Stimulated activated CD4-positive, alpha-beta T cell treated with anti-CD3 and anti-CD28 coated beads, Interleukin-4, amount 100 ng/mL, for 24 hours (primary cell): ENCODE results near the gene AUNIP.

Experiments
- DNase-seq: peaks from one replicate; pipeline ENCODE4 v3.0.0-alpha.2; 2020

Gene AUNIP

DNA sequence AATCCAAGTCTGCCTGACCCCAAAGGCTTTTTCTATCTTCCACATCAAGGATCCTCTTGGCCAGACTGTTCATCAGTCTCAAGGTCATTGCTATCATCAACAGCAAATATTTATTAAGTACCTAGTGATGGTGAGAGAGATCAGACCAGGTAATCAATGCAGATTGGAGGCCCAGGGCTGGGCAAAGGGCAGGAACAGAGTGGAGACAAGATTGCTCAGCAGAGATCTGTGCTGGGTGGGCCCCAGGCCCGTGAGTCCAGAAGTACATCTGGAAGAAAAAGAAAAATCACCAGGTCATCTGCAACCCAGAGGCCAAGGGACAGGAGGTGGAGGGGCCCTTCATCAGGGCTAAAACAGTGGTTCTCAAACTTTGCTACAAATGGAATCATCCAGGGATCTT, 26.3 kb upstream of the AUNIP start:
- no peak for DNase-seq

GRCh38 chr1:25881266-25881665, 22.0 kb upstream of the AUNIP start:
- DNase-seq = no peak

- DNase-seq = no peak
Measured at GRCh38 chr1:25880518-25880917, 21.3 kb upstream of the AUNIP start.

- no peak for DNase-seq
Measured at GRCh38 chr1:25879675-25880074, 20.4 kb upstream of the AUNIP start.

GRCh38 chr1:25878690-25879089, 19.4 kb upstream of the AUNIP start:
- DNase-seq = no peak

DNA sequence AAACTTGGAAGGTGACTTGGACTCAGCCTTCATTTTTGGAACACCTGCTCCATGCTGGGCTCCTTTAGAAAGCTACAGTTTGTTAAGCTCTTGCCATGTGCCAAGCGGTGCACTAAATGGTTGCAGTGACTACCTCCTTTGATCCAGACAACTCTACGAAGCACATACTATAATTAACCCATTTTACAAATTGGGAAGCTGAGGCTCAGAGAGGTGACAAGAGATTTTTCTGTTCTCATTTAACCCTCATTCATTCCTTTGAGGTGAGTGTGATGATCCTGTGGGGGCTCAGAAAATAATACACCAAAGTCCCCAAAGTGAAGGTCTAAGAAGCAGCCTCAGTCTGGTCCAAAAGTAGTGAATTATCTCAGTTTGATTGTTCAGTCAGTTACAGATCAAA, 17.9 kb upstream of the AUNIP start:
- DNase-seq = no peak

GRCh38 chr1:25876693-25877077, 17.4 kb upstream of the AUNIP start:
- no peak for DNase-seq

DNA sequence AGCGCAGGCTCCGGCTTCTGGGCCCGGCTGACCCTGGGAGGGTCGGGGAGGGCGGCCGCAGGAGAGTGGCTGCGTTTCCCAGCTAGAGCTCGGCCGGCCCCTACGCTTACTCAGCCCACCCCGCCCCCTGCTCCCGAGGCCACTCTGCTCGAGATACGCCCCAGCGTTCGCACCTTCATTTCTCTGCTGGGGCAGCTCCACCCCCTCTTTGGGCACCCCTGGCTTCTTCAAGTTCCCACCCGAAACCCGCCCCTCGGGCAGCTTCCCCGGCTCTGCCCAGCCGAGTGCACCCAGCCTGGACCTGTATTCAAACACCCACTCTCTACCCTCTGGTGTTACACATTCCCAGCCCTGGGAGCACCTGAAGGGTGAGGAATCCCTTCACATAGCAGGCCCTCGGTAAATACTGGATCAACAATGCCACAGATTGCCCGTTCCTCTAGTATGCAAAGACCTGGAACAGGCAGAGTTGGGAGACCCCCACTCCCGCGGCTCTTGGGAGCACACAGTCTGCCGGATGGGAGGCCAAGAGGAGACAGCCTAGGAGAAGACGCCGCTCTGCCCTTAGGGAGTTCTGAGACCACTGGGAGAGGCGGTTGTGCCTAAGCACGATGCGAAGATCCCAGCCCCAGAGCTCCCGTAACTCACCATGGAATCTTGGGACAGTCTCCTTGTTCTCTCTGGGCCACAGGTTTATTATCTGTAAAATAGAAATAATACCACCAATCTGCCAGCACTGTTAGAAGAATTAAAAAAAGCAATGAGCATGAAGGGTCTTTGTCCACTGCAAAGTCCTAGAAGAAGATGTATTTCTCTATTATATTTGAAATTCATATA, 16.8 kb upstream of the AUNIP start:
- peak; percentile 11 for DNase-seq

- DNase-seq = peak; percentile 58
Measured at GRCh38 chr1:25875154-25875855, 16.0 kb upstream of the AUNIP start, which contains the start of gene PAQR7. PAQR7 (minus strand) TSS chr1:25875708; CDS start chr1:25863839, 11,869 bp downstream.

- DNase-seq = no peak
Measured at GRCh38 chr1:25874635-25875153, 15.4 kb upstream of the AUNIP start.

GRCh38 chr1:25874209-25874608, 15.0 kb upstream of the AUNIP start:
- DNase-seq = no peak

- no peak for DNase-seq
Measured at GRCh38 chr1:25873120-25873519, 13.9 kb upstream of the AUNIP start.

- DNase-seq = no peak
Measured at GRCh38 chr1:25872713-25873112, 13.5 kb upstream of the AUNIP start.

DNA sequence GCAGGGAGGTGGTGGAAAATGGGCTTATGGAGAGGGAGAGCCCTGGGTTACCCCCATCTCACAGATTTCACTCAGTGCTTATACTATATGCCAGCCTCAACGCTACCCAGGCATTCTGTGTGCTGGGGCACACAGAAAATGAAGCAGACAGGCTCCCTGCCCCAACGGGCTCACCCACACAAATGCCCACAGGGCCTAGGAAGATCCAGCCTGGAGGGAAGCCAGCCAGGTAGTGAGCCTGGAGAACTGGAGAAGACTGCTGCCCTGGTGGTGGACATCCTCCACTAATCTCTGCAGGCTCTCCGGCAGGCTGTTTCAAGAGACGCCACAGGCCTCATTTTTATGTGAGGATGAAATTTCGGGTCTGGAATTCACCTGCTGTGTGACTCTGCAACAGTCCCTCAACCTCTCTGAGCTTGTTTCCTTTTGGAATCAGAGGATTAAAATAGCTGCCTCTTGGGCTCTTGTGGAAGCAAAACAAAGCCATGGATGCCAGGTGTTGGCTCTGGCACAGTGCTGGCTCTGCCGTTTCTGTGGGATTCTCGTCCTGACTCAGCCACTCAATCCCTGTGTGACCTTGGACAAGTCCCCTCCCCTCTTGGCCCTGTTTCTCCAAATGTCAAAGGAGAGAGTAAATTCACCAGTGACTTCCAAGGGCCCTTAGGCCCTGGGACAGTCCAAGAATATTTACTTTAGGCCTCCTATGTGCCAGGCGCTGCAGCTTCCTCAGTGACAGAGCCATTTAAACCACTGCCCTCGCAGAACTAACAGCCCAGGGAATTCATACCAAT, 12.6 kb upstream of the AUNIP start:
- DNase-seq = no peak

DNA sequence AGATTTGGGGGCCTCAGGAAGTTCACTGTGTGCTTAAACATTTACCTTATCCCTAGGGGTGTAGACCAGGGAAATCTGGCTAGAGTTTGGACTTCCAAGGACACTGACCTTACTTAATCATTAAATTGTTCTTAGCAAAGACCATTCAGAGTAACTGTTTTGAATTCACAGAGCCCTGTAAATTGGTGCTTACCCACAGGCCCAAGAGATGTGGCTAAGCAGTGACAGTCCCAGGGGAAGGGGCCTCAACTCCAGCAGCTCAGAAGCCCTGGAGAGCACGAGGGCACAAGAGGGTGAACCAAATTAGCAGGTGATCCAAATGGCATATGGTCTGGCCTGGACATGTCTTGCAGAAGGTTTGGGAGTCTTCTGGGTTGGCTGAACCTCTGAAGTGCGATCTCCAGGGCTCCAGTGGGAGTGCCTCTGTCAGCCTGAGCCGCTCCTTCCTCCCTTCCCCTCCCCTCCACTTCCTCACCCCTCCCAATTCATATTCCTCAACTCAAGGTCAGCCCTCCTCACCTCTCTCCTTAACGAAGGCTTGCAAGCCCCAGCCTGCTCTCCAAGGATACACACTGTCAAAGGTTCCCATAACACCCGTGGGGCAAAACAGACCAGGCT, 11.9 kb upstream of the AUNIP start:
- DNase-seq = no peak

DNA sequence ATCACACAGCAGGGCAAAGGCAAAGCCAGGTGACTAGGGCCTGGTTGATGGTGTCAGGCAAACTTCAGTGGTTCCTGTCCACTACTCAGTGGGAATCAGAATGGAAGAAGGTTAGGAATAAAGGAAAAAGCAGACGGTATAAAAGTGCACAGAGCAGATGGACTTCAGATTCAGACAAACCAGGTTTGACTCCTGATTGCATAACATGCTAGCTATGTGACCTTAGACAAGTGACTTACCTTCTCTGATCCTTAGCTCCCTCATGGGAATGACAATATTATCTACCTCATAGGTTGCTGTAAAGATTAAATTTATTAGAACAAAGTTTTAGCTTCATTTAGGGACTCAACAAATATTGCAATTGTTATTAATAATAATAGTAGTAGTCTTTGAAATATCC, 11.4 kb upstream of the AUNIP start:
- DNase-seq = no peak

- no peak for DNase-seq
Measured at GRCh38 chr1:25869909-25870606, 10.8 kb upstream of the AUNIP start.

- no peak for DNase-seq
Measured at GRCh38 chr1:25867210-25867991, 8.1 kb upstream of the AUNIP start.

DNA sequence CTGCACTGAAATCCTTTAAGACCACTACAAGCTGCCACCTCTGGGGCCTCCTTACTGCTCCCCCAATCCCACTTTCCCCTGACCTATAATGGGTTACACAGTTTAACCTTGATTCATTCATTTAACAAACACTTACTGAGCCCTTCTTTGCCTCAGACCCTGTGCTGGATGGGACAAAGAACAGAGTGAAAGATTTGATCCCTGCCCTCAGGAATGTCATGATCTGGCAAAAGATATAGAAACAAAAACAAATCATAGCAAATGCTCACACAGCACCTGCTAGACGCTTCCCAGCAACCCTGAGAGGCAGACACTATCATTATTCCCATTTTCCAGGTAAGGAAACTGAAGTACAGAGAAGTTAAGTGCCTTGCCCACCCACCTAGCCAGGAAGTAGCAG, 7.0 kb upstream of the AUNIP start:
- DNase-seq = no peak

DNA sequence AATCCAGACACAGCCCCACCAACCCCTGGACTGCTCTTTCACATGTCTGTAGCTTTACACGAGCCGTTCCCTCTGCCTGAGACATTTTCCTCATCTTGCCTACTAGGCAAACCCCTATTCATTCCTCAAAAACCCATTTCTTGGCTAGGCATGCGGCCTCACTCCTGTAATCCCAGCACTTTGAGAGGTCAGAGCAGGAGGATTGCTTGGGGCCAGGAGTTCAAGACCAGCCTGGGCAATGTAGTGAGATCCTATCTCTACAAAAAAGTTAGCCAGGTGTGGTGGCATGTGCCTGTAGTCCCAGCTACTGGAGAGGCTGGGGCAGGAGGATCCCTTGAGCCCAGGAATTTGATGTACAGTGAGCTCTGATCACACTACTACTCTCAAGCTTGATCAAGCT, 5.2 kb upstream of the AUNIP start:
- no peak for DNase-seq

- no peak for DNase-seq
Measured at GRCh38 chr1:25863486-25864262, 4.4 kb upstream of the AUNIP start.
